NT2/D1 (cell line): ENCODE data around the gene NDUFA3.

Experiments used
- SUZ12 ChIP-seq: IDR thresholded peaks from 2 replicates; pipeline ENCODE4 v1.6.1; 2011; ENCODE audit not compliant: insufficient read length, insufficient read depth; ENCODE audit errors: extremely low read depth
- YY1 ChIP-seq: IDR thresholded peaks from 2 replicates; pipeline ENCODE4 v1.6.1; 2011; ENCODE audit not compliant: insufficient read length, insufficient read depth
- ZNF274 ChIP-seq: IDR thresholded peaks from 2 replicates; pipeline ENCODE4 v1.6.1; 2011; ENCODE audit warnings: mild to moderate bottlenecking, low read depth, low read length

DNA sequence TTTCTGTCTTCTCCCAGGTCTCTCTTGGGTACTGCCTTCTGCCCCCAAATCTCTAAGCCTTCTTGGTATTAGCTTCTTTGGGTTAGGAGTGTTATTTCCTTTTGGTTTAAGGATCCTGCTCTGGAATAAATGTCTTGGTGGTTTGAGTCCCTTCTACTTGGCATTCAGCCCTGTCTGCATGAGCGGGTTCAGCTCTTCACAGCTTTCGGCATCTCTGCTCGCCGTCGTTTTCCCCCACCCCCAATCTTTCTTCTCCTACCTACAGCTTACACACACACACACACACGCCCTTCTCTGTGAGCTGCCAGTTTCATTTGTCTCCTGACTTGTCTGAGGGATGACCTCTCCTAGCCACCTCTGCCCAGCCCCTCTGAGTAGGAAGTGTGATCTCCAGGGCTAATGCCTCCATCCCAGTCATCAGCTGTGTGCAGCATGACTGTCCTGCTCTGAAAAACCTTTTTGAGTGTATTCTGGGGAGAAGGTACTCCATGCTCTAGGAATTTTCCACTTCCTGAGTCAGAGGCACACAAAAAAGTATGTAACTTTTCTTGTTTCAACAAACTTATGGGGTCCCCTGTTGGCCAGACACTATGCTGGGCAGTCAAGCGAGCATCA is 39.6 kb downstream of the NDUFA3 start:
- TF ChIP-seq YY1 (no peak), ZNF274 (no peak), SUZ12 (no peak)
